ENCODE measurements around the gene FCER1G.

The FCER1G gene

DNA sequence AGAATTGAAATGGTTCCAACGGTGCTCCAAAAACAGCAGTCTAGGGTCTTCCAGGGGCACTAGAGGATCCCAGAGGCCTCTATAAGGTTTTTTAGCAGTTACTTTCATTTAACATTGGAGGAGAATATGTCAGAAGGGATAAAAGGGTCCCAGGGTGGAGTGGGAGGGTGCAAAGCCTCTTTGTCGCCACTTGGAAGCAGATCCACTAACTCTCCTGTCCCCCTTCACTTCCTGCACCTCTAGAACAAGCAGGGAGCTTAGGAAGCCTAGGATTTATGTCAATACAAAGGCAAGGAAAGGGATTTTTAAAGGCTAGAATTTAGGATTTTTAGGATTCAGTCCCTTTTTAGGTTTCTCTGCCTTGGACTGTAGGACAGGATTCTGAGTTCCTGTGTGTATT lies 51.7 kb downstream of the FCER1G start:
- H3K4me3 ChIP-seq (replicated peaks; ENCODE audit: low read depth, low read length): no peak overlapping the region
- TF ChIP-seq, protein P1, sequence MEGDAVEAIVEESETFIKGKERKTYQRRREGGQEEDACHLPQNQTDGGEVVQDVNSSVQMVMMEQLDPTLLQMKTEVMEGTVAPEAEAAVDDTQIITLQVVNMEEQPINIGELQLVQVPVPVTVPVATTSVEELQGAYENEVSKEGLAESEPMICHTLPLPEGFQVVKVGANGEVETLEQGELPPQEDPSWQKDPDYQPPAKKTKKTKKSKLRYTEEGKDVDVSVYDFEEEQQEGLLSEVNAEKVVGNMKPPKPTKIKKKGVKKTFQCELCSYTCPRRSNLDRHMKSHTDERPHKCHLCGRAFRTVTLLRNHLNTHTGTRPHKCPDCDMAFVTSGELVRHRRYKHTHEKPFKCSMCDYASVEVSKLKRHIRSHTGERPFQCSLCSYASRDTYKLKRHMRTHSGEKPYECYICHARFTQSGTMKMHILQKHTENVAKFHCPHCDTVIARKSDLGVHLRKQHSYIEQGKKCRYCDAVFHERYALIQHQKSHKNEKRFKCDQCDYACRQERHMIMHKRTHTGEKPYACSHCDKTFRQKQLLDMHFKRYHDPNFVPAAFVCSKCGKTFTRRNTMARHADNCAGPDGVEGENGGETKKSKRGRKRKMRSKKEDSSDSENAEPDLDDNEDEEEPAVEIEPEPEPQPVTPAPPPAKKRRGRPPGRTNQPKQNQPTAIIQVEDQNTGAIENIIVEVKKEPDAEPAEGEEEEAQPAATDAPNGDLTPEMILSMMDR (IDR thresholded peaks at IDR 0.05; ENCODE audit: low read length, missing control alignments): no peak
- DNase-seq (ENCODE audit: low read depth): no peak

DNA sequence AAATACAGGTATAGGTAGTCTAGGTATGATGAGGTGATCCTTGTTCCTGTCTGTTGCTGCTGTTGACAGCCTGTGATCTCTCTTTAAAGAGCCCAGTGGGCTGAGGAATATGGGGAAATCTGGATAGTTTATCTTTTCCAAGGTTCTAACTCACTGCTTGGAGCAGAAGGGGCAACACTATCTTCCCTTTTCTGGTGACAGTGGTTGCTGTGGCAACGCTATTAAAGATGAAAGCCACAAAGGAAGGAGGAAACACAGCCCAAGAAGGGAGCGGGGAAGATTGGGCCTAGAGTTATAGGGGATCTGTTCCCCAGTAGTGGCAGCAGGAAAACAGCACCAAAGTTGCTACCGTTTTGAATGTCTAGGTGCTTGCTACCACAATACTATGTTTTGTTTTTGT lies 52.2 kb downstream of the FCER1G start:
- TF ChIP-seq, protein P1 (IDR thresholded peaks at IDR 0.05; ENCODE audit: low read length, missing control alignments): no peak
- DNase-seq (ENCODE audit: low read depth): no peak
- H3K4me3 ChIP-seq (replicated peaks; ENCODE audit: low read depth, low read length): no peak overlapping the region

All from fibroblast of pulmonary artery (primary cell).